ENCODE results near the gene NEK2. TPM values are rescaled to one million over a fixed set of nuclear protein-coding genes. Genes with fewer than 3 reads are reported as not detected.

Gene NEK2
- total RNA-seq, 4 donors from 2014 or later = 2.4 to 11.8 (median 6.5) TPM

GRCh38 chr1:211715971-211716370 is 40.5 kb upstream of the NEK2 start:
- Histone ChIP-seq H3K4me1 (peaks cover 0 to 7% (median 0%) of the 10 kb centered on the region in 3 donors), H3K27ac (no peak overlapping the region), H3K36me3 (no peaks in the 10 kb centered on the region), H3K4me3 (no peak overlapping the region), H3K27me3 (no peaks in the 10 kb centered on the region), H3K9me3 (no peaks in the 10 kb centered on the region)
- TF ChIP-seq, protein P1, sequence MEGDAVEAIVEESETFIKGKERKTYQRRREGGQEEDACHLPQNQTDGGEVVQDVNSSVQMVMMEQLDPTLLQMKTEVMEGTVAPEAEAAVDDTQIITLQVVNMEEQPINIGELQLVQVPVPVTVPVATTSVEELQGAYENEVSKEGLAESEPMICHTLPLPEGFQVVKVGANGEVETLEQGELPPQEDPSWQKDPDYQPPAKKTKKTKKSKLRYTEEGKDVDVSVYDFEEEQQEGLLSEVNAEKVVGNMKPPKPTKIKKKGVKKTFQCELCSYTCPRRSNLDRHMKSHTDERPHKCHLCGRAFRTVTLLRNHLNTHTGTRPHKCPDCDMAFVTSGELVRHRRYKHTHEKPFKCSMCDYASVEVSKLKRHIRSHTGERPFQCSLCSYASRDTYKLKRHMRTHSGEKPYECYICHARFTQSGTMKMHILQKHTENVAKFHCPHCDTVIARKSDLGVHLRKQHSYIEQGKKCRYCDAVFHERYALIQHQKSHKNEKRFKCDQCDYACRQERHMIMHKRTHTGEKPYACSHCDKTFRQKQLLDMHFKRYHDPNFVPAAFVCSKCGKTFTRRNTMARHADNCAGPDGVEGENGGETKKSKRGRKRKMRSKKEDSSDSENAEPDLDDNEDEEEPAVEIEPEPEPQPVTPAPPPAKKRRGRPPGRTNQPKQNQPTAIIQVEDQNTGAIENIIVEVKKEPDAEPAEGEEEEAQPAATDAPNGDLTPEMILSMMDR (IDR thresholded peaks at IDR 0.05) = no peak
- no peak for TF ChIP-seq POLR2A (IDR thresholded peaks at IDR 0.05)
- DNase-seq = no peak
- 64 to 89% methylated on average over 2 of the region's 2 CpGs for WGBS, 2 donors
- intact Hi-C loops (cut with DNase I) = no loop called here

DNA sequence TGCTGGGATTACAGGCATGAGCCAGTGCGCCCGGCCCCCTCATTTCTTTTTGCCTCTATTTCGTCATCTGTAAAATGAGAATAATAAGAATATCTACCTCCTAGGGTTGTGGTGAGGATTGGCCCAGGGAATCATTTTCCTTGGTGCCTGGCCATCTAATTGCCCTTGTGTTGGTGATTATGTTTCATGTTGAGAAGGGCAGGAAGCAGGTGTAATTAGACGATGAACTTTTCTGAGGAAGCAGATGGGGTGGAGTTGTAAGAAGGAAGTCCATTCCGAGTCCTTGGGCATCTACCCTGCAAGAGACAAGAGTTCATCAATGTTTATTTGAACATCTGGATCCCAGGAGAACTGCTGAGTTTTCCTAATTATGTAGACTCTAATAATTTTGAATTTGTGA is 38.7 kb upstream of the NEK2 start:
- H3K36me3 ChIP-seq = no peaks in the 10 kb centered on the region
- H3K27me3 ChIP-seq = no peaks in the 10 kb centered on the region
- no peak overlapping the region for H3K27ac ChIP-seq
- intact Hi-C loops (cut with DNase I) = no loop called here
- DNase-seq = no peak
- no peaks in the 10 kb centered on the region for H3K9me3 ChIP-seq
- TF ChIP-seq, protein P1 (IDR thresholded peaks at IDR 0.05) = no peak
- TF ChIP-seq POLR2A (IDR thresholded peaks at IDR 0.05) = no peak
- peaks cover 0 to 9% (median 0%) of the 10 kb centered on the region in 3 donors for H3K4me1 ChIP-seq
- WGBS, 2 donors = 70 to 80% methylated on average over 5 of the region's 5 CpGs
- H3K4me3 ChIP-seq = no peak overlapping the region

DNA sequence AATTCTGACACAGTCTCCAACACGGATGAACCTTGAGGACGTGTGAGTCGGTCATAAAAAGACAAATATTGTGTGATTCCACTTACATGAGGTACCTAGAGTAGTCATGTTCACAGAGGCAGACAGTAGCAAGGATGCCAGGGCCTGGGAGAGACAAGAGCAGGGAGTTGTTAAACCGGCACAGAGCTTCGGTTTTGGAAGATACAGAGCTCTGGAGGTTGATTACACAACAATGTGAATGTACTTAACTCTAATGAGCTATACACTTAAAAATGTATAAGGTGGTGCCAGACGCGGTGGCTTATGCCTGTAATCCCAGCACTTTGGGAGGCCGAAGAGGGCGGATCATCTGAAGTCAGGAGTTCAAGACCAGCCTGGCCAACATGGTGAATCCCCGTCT is 37.8 kb upstream of the NEK2 start:
- Histone ChIP-seq H3K9me3 (no peaks in the 10 kb centered on the region), H3K27me3 (no peaks in the 10 kb centered on the region), H3K4me3 (no peak overlapping the region), H3K27ac (no peak overlapping the region), H3K4me1 (peaks cover 0 to 9% (median 0%) of the 10 kb centered on the region in 3 donors), H3K36me3 (no peaks in the 10 kb centered on the region)
- TF ChIP-seq POLR2A (IDR thresholded peaks at IDR 0.05) = no peak
- TF ChIP-seq, protein P1 (IDR thresholded peaks at IDR 0.05) = no peak
- intact Hi-C loops (cut with DNase I) = no loop called here
- 74 to 75% methylated on average over 10 of the region's 10 CpGs for WGBS, 2 donors
- DNase-seq = no peak

DNA sequence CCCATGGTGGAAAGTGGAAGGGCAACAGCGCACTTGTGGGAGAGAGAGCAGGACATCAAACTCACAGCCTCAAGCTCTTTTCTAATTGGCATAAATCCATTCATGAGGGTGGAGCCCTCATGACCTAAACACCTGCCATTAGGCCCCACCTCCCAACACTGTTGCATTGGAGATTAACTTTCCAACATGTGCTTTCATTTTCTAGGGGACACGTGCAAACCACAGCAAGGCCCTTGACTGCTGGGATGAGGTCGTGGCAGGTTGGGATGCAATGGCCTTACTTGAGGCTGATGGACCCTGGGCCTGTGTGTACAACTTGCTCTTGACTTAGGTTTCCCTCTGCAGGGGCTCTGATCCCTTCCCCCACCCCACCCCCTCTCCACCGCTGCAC is 35.9 kb upstream of the NEK2 start:
- Histone ChIP-seq H3K4me3 (no peak overlapping the region), H3K9me3 (no peaks in the 10 kb centered on the region), H3K27ac (no peak overlapping the region), H3K27me3 (no peaks in the 10 kb centered on the region), H3K36me3 (no peaks in the 10 kb centered on the region), H3K4me1 (peaks cover 0 to 12% (median 0%) of the 10 kb centered on the region in 3 donors)
- TF ChIP-seq, protein P1 (IDR thresholded peaks at IDR 0.05) = no peak
- TF ChIP-seq POLR2A (IDR thresholded peaks at IDR 0.05) = no peak
- WGBS, 2 donors = 64 to 100% methylated on average over 2 of the region's 4 CpGs
- intact Hi-C loops (cut with DNase I) = no loop called here
- no peak for DNase-seq

- TF ChIP-seq, protein P1 (IDR thresholded peaks at IDR 0.05) = no peak
- no peak for TF ChIP-seq POLR2A (IDR thresholded peaks at IDR 0.05)
- Histone ChIP-seq H3K36me3 (no peaks in the 10 kb centered on the region), H3K27ac (no peak overlapping the region), H3K4me1 (peaks cover 0 to 18% (median 4%) of the 10 kb centered on the region in 3 donors), H3K4me3 (no peak overlapping the region), H3K27me3 (no peaks in the 10 kb centered on the region), H3K9me3 (no peaks in the 10 kb centered on the region)
- 73 to 89% methylated on average over 5 to 6 of the region's 6 CpGs for WGBS, 2 donors
- intact Hi-C loops (cut with DNase I) = no loop called here
- no peak for DNase-seq
Measured at GRCh38 chr1:211710566-211711314, 35.3 kb upstream of the NEK2 start.
